Measurements from ENCODE around the gene PPP2R2B. TPM values are rescaled to one million over a fixed set of nuclear protein-coding genes. Genes with fewer than 3 reads are reported as not detected.
A peak's percentile ranks its signal among the peaks of the same experiment; 100 is the strongest.

The PPP2R2B gene
- total RNA-seq, 1 experiment from 2014 or later: 14.0 TPM

DNA sequence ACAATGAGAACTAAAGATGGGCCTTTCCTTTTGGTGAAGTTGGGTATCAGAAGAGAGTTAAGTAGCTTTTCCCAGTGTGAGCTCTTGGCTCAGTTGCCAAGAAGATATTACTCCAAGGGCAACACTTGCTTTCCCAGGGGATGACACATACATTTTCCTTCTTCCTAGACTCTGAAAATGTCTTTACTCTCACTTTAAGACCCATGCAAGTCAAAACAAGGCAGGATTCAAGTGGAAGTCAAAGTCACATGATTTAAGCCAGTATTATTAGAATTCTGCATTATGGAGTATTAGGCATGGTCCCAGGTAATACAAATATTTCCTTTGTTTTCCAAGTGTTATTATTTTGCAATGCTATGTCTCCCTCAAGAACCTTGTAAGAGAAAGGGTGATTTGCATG lies 175.1 kb downstream of the PPP2R2B start:
- no peak for DNase-seq (ENCODE audit: low spot score)

DNA sequence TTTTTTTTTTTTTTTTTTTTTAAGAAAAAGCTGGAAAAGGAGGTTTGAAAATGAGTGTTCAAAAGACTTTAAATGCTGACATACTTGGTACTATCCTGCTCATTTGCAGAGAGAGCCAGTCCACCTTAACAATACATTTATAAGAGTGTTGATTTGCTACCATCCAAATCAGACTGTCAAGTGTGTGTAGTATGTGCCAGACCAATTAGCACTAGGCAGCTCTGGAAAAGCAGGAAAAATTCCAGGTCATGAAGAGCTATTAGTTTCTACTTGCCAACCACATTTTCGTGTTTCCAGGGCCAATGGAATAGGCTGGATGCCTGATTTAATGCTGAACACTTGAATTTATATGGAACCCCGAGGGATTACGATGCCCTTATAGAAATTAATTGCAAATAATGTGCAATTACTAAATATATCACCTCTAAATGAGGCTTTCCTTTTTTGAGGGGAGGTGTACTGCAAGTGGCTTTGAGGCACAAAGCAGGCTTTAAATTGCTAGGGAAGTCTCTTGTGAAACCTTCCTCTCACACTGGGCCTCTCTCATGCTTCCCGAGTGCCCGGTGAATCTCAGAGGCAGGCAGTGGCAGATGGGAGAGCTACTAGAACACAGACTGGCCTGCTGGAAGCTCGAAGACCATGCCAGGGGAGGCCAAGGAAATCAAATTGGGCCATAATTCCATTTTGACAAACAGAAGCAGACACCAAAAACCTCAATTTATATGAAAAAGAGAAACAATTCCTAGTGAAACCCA lies 178.7 kb downstream of the PPP2R2B start:
- DNase-seq (ENCODE audit: low spot score): no peak

DNA sequence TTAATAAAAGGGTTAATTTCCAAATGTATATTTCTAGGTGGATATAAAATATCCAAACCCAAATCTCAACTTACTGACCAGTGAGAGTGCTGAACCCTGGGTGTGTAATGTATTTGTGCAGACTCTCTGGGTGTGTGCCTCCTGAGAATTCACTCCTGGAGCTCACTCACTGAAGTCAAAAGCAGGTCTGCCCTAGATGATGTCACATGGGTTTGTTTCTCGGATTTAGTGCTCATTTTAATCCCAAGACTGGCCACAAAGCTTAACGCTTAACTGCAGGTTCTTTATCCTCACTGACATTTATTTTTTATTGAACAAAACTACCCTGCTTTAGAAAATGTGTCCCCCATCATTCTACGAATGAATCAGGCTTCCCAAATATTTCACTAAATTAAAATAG lies 179.4 kb downstream of the PPP2R2B start:
- no peak for DNase-seq (ENCODE audit: low spot score)

DNA sequence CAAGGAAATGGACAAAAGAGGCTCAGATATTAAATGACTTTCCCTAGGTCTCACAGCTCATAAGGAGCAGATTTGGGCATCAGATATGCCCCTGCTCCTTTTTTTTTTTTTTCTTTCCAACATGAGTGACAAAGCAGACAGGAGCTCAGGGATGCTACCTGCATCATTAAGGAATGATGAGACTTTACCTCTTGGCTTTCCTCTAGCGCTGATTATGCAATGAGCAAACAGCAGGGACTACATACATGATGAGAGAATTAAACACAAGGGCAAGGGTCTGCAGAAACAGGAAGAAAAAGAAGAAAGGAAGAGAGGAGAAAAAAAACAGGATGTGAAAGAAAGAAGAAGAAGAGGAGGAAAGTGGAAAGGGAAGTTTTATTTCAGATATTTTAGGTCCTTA lies 179.9 kb downstream of the PPP2R2B start:
- no peak for DNase-seq (ENCODE audit: low spot score)

DNA sequence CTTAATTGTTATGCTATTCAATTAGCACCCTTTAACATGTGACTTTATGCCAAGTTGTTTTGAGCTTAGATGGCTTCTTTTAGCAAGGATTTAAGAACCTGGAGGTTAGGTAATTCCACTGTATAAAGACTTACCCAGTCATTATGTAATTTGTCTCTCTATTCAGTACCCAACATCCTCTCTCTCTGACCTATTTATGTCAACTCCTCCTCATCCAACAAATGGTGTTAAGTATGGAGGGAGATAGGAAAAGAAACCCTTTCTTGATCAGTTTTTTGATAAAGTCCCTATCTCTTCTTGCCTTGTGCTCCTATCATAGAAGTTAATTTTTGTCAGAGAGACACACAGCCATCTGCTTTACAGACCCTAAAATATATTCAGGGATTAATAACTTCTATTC lies 181.3 kb downstream of the PPP2R2B start:
- DNase-seq (ENCODE audit: low spot score): no peak

DNA sequence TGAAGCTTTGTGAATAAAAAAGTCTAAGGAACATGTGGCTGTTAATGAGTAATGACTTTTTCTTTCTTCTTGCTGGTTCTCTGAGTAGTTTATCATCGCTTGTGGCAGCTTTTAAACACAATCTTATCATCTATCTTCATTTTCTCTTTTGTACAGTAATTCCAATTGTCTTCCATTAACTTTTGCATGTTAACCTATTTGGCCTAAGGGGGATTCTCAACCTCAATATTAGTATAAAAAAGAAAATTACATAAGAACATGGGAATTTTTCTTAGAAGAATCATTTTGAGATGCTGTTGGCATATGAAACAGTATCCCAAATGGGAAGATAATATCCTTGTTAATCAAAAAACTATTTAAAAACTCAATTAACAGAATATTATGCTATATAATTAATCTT lies 182.9 kb downstream of the PPP2R2B start:
- no peak for DNase-seq (ENCODE audit: low spot score)

DNA sequence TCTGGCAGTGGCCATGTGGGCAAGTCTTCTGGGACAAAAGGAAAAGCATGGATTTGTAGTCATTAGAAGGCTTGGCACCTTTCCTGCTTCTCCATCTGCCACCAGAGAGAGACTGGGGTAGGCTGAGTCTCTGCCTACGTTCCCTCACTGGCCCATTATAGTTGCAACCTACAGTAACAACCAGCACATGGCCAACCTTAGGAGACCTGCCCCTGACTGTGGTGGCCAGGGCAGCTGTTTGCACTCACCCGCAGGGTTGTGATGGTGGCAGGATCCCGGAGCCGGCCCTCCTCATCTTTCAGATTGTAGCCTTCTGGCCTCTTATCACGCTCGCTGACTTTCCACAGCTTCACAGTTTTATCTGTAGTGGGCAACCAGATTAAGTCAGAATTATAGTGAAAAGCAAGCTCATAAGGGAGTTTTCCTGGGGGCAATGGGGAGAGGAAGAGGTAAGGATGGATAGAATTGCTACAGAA lies 187.6 kb downstream of the PPP2R2B start:
- DNase-seq (ENCODE audit: low spot score): no peak

DNA sequence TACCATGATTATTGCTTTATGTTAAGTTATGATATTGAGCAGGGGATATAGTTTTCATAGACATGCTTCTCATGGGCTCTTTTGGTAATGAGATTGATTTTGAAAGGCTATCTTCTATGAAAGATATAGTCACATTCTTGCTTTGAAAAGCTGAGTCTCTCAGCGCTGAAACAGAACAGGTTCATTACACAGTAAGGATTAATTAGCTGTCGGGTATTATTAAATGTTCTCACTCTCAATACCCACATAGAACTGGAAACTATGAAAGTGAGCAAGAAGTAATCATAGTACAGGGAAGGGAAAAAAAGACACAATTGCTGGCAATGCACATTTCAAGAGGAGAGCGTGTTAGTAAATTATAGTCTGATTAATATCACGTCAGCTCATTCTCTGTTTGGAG lies 190.9 kb downstream of the PPP2R2B start:
- no peak for DNase-seq (ENCODE audit: low spot score)

DNA sequence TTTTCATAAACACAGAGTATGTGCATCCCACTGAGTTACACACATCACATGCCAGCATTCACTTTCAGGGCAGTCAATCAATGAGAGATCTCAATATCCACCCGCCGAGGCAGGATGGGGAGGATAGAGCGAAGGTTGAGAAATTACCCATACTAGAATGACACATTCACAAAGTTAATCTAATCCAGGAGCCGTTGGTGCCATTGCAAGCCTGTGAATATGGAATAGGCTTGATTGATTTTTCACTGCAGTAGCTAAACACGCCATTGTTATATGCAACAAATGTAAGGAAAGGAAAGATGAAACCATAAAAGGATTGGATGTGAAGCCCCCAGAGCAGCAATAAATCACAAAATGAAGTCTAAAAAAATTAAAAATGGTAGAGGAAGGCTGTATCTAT lies 194.7 kb downstream of the PPP2R2B start:
- DNase-seq (ENCODE audit: low spot score): no peak

DNA sequence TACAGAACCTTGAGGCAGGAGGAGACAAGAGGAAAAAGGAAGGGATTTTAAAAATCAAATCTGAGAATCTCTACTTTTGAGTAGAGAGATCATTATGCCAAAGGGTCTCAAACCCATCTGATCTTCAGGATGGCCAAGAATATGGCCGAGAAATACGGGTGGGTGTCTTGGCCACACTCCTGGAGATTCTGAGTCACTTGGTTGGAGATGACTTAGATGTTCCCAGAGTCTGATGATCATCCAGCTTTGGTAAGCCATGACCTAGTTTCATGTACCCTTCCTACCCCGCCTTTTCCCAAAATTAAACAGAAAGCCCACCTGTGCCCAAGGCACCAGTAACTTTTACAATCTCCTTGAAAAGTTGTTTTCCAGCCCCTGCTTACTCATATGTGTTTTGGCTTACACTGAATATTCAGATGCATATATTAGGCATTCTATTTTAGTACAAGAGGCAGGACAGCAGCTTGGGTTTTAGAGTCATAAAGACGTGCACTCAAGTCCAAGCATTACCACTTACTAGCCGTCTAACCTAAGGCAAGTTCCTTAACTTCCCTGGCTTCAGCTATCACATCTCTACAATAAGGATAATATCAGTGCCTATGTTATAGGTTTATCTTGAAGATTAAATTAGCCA lies 195.5 kb downstream of the PPP2R2B start:
- no peak for DNase-seq (ENCODE audit: low spot score)

DNA sequence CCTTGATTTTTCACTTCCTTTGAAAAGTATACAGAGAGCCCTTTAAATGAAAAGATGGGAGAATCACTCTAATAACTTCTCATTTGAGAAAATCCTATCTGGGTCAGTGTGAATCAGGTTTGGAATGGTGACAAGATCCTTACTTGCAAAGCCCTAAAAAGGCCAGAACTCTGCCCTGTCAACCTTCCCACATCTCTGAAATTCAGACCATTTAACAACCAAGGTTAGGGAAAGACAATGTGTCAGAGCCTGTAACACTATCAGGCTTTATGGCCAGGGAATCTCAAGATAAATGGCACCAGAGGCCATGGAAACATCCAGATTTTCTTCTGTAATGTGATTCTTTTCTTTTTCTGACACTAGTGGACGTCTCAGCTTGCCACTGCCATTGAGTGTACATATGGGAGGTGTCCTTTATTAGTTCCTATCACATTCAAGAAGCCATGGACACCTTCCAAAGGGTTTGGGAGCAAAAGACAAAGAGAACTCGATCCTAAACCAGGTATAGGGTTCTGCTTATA lies 196.9 kb downstream of the PPP2R2B start:
- no peak for DNase-seq (ENCODE audit: low spot score)

DNA sequence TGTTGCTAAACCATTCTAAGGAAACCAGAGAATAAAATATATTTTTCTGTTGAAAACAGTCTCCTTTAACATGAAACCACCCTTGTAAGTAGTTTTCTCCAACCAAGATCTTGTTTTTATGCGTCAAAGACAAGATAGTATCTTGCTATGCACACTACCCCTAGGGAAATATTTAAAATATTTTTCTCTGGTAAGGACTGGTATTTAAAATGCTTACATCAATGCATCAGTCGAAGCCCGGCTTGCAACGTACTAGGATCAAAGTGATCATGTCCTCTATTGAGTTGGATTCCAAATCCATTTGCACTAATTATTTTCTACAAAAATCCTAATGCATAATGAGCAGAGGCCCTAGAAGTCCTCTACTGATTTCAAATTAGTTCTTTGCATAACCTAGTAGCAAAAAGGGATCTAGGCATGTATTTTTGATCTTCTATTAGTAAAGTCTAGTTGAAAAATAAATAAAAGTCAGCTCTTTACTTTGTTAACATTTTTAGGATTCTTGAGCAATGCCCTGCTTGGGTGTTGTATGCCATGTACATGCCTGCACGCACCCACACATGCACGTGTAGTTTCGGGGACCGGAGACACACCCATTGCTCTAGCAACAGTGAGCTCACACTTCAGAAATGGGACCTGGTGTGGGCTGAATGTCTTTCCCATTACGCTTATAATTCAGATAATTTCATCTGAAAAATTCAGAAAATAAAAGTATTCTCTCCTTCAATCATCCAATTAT lies 197.5 kb downstream of the PPP2R2B start:
- no peak for DNase-seq (ENCODE audit: low spot score)

DNA sequence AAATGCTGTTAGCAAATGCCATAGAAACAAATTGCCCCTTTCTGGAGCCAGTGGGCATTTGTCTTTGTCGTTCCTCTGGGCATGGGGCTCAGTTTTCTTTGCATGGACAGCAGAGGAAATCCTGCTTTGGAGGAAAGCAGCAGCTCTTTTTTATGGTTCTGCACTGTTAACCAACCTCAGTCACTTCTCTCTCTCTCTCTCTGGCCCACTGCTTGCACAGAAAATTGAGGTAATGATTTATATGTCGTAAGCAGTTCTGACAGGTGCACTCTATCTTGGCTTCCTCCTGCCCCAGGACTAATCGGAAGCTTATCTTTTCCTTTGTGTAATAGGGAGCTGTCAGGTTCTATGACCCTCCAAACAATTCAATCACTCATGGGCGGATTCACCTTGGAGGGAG lies 202.9 kb downstream of the PPP2R2B start:
- DNase-seq (ENCODE audit: low spot score): no peak

DNA sequence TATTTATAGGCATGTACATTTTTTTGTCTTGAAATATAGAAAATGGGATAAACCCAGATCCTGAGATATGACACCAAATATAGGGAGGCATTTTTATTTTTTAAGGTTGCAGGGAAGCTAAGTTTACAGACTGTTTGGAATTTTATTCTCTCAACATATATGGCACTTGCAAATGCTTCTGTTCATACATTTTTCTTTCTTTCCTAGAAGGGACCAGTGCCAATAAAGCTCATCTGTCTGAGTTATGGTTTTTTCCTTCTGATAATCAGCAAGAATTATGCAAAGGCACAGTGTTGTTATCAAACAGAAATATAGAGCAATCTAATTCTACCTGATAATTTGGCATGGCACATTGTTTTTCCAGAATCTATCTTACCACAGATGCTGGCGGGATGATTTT lies 205.7 kb downstream of the PPP2R2B start:
- DNase-seq (ENCODE audit: low spot score): no peak

DNA sequence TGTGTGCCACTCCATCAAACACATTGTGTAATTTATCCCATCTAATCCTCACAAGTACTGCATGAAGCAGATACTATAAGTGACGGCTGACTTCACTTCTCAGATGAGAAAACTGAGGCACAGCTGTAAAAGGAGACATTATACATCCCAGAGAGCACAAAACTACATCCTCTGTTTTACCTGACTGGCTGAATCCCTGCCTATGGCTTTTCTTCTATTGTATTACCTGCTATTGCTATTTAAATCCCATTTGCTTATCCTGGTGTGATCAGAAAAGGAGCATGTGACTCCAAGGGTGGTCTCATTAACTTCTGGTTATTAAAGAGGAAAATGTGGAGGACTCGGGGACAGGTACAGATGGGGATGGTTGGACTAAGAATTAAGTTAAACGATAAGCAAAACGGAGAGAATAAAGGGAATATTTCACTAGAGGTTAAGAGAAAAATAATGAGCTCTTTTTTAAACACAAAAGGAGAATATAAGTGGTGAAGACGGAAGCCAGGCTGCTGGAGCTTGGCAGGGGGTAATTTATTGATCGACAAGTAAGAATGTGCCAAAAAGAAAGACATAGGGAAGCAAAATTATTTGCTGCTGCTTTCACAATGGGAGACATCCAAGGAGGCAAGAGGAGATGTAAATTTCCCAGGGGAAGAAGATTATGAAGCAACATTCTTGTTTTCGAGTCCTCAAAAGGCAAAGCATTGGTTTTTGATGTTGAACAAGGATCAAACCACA lies 206.8 kb downstream of the PPP2R2B start:
- DNase-seq (ENCODE audit: low spot score): no peak

DNA sequence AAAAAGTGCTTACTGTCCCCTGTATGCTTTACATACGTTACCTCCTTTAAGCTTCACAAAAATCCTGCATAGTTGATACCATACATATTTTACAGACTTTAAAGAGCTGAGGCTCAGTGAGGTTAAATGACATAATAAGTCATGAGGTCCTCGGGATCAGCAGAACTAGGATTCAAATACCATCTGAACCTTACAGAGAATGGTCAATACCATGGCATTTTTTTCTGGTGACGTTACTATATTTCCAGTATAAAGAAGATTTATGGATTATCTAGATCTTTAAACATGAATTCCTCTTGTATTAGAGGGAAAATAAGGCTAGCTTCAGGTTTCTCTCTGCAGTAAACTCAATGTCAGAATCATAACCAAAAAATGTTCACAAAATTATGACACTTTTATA lies 208.9 kb downstream of the PPP2R2B start:
- no peak for DNase-seq (ENCODE audit: low spot score)

DNA sequence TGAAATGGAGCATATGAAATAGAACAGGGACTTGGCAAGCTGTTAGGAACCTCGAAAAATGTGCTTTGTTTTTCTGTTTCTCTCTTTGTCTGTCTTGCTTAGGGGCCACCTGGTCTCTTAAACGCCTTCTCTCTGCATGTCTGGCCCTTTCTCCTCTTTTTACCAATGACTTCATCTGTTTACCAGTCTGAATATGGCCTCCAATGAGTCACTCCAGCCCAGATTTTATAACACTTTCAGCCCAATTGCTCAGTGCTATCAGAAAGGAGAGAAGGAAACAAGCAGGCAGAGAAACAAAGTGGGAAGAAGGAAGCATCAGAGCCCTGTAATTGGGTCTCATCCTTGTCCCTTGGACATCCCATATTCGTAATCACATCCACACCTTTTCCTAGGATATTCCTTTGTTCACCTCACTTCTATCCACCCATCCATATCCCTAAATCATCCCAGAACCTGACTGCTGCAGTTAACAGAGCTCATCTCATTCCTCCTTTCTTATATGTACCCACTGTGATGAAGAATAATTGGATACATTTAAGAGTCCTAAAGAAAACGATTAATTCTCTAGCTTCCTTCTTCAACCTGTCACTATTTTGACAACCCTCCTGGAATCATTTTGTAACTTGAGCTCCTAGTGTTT lies 210.8 kb downstream of the PPP2R2B start:
- DNase-seq (ENCODE audit: low spot score): peak; percentile 65

DNA sequence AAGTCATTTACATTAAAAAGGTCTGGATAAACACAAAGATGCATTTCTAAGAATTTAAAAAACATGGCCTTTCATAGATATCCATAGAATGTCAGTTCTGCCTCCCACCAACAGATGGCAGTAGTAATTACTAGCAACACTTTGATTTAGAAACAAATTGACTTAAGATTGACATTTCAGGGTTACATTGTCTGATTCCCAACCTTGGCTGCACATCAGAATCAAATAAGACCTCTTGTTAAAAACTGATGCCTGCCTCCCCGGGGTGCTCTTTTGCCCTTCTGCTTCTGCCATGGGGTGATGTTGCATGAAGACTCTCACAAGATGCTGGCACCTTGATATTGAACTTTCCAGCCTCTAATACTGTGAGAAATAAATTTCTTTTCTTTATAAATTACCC lies 216.3 kb downstream of the PPP2R2B start:
- DNase-seq (ENCODE audit: low spot score): peak; percentile 55

DNA sequence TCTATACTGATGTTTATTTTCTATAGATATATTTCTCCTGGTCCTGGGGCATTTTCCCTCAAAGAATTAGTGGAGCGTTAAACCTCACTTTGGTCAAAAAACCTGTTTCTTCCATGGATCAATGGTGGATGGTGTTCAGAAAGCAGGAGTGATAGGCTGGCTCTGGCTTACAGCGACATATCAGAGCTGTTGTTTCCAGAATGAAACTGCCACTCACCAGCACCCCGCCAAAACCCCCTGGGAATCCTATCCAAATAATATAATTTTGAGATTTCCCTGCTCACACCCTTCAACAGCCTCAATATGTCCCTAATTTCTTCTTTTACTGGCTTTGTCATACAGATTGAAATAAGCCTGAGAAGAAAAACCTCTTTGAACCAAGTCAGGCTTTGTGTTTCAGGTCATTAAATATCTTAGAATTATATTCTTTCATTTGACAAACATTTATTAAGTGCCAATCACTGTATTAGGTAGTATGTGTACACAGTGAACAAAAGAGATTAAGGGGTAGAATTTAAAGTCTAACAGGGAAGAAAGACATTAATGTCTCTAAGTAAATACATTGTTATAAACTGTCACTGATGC lies 218.1 kb downstream of the PPP2R2B start:
- no peak for DNase-seq (ENCODE audit: low spot score)

DNA sequence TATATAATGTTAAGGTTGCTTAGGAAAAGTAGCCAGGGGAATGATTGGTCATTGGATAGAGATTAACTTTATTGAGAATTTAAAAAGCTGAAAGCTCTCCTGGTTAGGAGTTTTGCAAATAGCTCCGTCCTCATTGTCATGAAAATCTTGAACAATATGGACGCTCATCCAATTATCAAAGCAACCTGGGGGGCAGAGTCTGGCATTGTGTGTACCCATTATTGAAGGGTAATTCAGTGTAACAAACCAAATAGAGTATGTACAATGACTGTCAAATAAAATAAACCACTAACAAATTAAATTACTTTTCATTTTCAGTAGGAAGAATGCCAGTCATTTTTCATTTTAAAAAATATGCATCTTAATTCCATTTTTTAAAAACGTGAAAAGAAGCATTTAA lies 218.6 kb downstream of the PPP2R2B start:
- DNase-seq (ENCODE audit: low spot score): no peak

DNA sequence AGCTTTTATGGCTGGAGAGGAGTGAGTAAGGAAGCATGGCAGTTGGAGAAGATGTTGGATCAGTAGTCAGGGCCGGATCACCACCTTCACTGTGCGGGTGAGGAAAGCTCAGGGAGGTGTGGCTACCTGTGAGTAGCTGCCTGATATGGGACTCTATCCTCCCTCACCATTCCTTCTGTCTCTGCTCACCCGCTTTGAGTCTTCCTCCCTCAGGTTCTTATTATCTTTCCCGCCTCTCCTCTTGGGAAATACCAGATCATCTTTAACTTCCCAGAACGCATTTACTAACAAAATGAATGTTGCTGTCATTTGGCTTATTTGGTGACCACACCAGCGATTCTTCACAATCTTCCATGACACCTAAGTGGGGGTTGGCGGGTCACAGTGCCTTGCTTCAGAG lies 221.9 kb downstream of the PPP2R2B start:
- DNase-seq (ENCODE audit: low spot score): no peak

All from A172 (cell line).